ENCODE measurements around the gene DEXI.

Gene DEXI

GRCh38 chr16:10940501-10941079 lies 1.7 kb downstream of the DEXI start:
- no peak for DNase-seq

GRCh38 chr16:10939649-10940234 lies 2.5 kb downstream of the DEXI start:
- no peak for DNase-seq

GRCh38 chr16:10938796-10939648 lies 3.2 kb downstream of the DEXI start:
- DNase-seq, result no peak

GRCh38 chr16:10938321-10938720 lies 3.9 kb downstream of the DEXI start:
- DNase-seq, result no peak

- no peak for DNase-seq
Measured at GRCh38 chr16:10937068-10937859, 5.0 kb downstream of the DEXI start.

GRCh38 chr16:10936272-10936984 lies 5.8 kb downstream of the DEXI start:
- no peak for DNase-seq

GRCh38 chr16:10935226-10935915 lies 6.9 kb downstream of the DEXI start:
- no peak for DNase-seq

- DNase-seq, result no peak
Measured at GRCh38 chr16:10934325-10935107, 7.8 kb downstream of the DEXI start.

- DNase-seq, result no peak
Measured at GRCh38 chr16:10933865-10934264, 8.4 kb downstream of the DEXI start.

- no peak for DNase-seq
Measured at GRCh38 chr16:10932959-10933710, 9.1 kb downstream of the DEXI start.

GRCh38 chr16:10931977-10932632 lies 10.2 kb downstream of the DEXI start:
- no peak for DNase-seq

GRCh38 chr16:10931134-10931533 lies 11.1 kb downstream of the DEXI start:
- DNase-seq, result no peak

GRCh38 chr16:10930755-10931093 lies 11.5 kb downstream of the DEXI start:
- DNase-seq, result no peak

GRCh38 chr16:10929853-10930754 lies 12.2 kb downstream of the DEXI start:
- peak; percentile 63 for DNase-seq

GRCh38 chr16:10929097-10929496 lies 13.2 kb downstream of the DEXI start:
- DNase-seq, result peak; percentile 91

- no peak for DNase-seq
Measured at GRCh38 chr16:10927497-10928112, 14.7 kb downstream of the DEXI start.

- DNase-seq, result no peak
Measured at GRCh38 chr16:10926867-10927266, 15.4 kb downstream of the DEXI start.

GRCh38 chr16:10926094-10926493 lies 16.2 kb downstream of the DEXI start:
- DNase-seq, result no peak

Data from DMS79 (cell line).